Coronary artery (tissue), 2 donors: ENCODE measurements around the gene PGLYRP4.

Experiments used
- DNase-seq: peaks from one replicate; pipeline ENCODE4 v3.0.0-alpha.2; 2017; ENCODE audit warnings: low spot score
- H3K27ac ChIP-seq, 2 donors: fragments of 200-600 bp; sonication (generic); one replicate each; pipeline ENCODE4 v1.5.1; 2016 to 2019
- H3K4me3 ChIP-seq: fragments of 200-600 bp; sonication (generic); 2 replicates; pipeline ENCODE4 v1.5.1; 2016; ENCODE audit warnings: mild to moderate bottlenecking, moderate library complexity
- TF ChIP-seq, protein P1 (sequence below): fragments of 200-600 bp; sonication (generic); IDR thresholded peaks from one replicate; pipeline ENCODE4 v1.5.1; 2019; ENCODE audit warnings: antibody characterized with exemption

Gene PGLYRP4

DNA sequence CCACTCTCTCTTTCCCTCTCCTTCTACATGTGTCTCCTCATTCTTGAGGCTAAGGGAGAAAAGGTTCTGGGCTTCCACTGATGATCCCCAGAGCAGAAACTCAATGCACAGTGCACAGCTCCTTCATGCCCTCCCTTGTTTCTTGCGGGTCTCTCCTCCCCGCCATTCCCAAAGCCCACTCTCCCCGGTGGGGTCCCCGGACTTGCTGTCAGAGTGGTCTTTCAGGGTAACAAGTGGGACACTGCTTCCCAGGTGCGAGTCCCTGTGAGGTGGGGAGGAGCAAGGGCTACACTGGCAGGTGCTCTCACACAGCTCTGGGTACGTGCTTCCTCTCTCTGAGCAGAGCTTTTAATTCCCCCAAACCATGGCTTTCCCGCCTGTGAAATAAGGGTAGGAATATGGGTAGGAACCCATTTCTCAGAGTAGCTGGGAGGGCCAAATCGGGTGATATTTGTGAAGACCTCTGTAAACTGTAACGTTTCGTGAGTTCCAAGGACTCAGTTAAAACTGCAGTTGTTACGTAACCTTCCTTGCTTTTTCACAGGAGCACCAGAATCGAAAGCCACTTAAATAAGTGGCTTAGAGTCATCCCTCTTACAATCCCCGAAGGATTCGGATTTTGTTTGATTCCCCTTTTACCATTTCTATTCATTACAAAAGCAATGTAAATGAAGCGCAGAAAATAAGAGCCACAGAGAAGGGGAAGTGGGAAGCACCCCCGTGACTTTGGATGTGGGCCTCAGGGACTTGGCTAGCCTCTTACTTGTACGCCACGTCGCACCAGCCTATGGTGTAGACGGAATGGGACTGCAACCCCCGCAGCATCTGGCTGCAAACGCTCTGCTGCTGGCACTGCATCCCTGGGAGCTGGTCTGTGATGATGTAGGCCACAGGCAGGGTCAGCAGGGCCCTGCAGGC, 42.1 kb downstream of the PGLYRP4 start:
- no peak for DNase-seq
- Histone ChIP-seq H3K4me3 (no peak overlapping the region), H3K27ac (no peak overlapping the region)
- TF ChIP-seq, protein P1, sequence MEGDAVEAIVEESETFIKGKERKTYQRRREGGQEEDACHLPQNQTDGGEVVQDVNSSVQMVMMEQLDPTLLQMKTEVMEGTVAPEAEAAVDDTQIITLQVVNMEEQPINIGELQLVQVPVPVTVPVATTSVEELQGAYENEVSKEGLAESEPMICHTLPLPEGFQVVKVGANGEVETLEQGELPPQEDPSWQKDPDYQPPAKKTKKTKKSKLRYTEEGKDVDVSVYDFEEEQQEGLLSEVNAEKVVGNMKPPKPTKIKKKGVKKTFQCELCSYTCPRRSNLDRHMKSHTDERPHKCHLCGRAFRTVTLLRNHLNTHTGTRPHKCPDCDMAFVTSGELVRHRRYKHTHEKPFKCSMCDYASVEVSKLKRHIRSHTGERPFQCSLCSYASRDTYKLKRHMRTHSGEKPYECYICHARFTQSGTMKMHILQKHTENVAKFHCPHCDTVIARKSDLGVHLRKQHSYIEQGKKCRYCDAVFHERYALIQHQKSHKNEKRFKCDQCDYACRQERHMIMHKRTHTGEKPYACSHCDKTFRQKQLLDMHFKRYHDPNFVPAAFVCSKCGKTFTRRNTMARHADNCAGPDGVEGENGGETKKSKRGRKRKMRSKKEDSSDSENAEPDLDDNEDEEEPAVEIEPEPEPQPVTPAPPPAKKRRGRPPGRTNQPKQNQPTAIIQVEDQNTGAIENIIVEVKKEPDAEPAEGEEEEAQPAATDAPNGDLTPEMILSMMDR, result no peak

DNA sequence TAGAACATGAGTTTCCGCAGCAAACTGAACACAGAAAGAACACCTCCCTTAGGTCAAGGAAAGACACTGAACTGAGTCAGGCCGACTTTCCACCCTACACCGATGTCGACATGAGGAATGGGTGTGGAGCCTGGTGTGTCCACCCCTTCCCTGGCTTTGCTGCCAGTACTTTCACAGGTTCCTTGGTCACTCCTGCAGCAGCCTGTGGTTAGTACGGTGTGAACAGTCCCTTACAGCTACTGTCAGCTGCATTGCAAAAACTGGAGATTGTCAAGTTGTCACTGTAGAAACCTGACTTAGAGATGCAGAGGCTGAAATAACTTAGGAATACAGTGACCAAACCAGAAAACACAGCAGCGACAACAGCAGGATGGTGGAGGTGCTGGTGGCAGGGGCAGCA, 43.0 kb downstream of the PGLYRP4 start:
- DNase-seq, result no peak
- no peak overlapping the region for H3K4me3 ChIP-seq
- TF ChIP-seq, protein P1, result no peak
- H3K27ac ChIP-seq, result no peak overlapping the region

DNA sequence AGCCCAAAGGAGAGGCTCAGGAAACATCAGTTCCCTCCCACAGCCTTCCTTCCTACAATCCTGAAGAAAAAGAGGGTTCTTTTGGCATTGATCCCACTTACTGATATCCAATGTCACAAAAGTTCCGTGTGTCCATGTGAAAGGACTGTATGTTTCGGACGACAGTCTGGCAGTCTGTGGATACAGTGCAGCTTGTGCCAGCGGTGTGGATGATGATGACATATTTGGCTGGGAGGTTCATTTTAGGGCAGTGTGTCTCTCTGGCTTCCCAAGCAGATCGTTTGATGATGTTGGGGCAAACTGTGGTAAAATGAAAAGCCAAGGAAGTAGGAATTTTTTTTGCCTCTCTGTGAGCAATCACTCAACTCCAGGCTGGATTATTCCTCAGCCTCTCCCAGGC, 46.3 kb downstream of the PGLYRP4 start:
- H3K27ac ChIP-seq, result no peak overlapping the region
- TF ChIP-seq, protein P1, result no peak
- no peak for DNase-seq
- H3K4me3 ChIP-seq, result no peak overlapping the region

DNA sequence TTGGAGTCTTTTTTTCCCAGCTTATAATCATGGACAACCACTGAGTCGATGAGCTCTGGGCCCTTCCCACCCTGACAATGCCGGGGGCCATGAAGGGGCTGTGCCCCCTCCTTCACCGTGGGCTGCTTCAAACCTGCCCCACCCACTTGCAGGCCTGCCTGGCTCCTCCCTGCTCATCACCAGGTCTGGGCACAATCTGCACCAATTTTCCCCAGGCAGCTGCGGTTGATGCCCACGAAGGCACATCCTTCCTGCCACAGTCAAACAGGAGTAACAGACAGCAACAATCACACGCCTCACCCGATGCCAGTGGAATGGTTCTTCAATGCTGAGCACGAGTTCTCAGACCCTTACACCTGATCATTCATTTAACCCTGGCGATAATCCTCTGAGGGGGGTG, 54.8 kb downstream of the PGLYRP4 start:
- H3K27ac ChIP-seq, result no peak overlapping the region
- H3K4me3 ChIP-seq, result no peak overlapping the region
- DNase-seq, result no peak
- TF ChIP-seq, protein P1, result no peak

DNA sequence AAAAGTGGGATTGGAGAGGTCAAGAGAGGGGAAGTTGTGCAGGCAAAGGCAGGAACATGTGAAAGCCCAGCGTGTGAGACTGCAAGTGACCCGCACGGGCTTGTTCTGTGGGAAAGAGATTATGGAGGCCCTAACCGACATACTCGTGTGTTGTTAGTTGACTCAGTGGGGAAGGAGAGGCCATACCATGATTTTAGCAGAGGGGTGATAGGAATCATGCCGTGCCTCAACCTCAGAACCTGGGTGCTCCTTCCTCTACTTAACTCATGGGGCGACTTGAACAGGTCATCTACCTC, 55.2 kb downstream of the PGLYRP4 start:
- TF ChIP-seq, protein P1, result no peak
- Histone ChIP-seq H3K4me3 (no peak overlapping the region), H3K27ac (no peak overlapping the region)
- DNase-seq, result no peak

DNA sequence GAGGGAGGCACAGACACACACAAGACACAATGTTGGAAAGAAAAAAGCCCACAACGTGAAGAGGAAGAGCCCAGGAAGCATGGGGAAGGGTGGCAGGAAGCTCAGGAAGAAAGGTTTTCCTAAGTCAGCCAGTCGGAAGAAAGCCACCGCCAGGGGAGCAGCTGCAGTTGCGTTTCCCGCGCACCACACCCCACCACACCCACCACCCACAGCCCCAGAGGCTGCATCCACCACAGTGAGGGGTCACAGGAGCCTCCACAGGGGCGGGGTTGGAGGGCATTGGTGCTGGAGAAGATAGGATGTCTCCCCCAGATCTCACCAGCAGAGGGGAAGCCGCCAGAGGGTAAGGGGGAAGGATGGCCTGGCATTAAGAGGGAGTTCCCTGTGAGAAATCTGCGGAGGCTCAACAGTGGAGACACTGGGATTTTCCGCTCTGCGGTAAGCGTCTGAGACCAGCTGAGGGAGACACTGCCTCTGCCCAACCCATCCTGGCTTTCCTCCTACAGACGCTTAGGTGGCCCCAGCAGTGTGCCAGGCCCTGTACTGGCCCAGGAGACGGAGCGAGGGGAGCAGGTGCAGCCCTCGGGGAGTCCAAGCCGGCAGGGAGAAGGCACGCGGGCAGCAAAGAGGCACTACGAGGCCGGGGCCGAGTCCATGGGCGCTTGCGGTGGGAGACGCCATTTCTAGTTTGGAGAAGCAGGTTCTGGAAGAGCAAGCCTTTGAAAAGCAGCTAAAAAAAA, 55.7 kb downstream of the PGLYRP4 start:
- no peak overlapping the region for H3K4me3 ChIP-seq
- no peak for DNase-seq
- TF ChIP-seq, protein P1, result no peak
- H3K27ac ChIP-seq, result no peak overlapping the region

DNA sequence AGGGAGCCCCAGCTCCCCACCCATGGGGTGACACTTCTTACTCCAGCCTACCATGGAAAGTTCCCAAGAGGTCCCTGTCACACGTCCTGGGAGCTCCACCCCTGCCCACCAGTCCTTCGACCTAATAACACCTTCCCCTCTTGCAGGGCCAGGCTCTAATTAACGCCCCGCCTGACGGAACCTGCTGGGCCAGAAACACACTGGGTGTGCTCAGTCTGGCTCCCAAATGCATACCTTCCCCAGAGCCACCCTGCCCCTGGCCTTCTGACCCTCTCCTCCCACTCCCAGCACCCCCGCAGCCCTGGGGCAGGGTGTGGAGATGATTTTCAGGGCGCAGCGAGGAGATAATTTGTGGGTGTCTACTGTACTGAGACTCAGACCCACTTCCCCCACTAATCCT, 56.5 kb downstream of the PGLYRP4 start:
- no peak overlapping the region for H3K27ac ChIP-seq
- TF ChIP-seq, protein P1, result no peak
- DNase-seq, result no peak

More for the DNA sequence above, 56.5 kb downstream of the PGLYRP4 start:
- H3K4me3 ChIP-seq, result no peak overlapping the region
